HK-2 (cell line): ENCODE results near the gene SSBP1.
"Not testable (repeated sequence)": the region's sequence is repeated elsewhere in the genome, so short reads cannot be mapped to it uniquely, and the experiment has no call there.

Source experiments
- DNase-seq: peaks from one replicate; pipeline ENCODE4 v3.0.0-alpha.2; 2018; ENCODE audit not compliant: unreplicated experiment

SSBP1 gene

GRCh38 chr7:141737836-141738591 is at the start of gene SSBP1:
Gene SSBP1, plus strand, starts transcription at chr7:141738358. Its CDS starts 809 bp downstream, at chr7:141739167.
- peak; percentile 94 for DNase-seq

GRCh38 chr7:141689072-141689825 is 48.9 kb upstream of the SSBP1 start:
- DNase-seq, result not testable (repeated sequence)

GRCh38 chr7:141691540-141691939 is 46.6 kb upstream of the SSBP1 start:
- DNase-seq, result no peak

GRCh38 chr7:141691961-141692360 is 46.2 kb upstream of the SSBP1 start:
- DNase-seq, result no peak

- DNase-seq, result no peak
Measured at GRCh38 chr7:141693082-141693481, 45.1 kb upstream of the SSBP1 start.

GRCh38 chr7:141695803-141696289 is 42.3 kb upstream of the SSBP1 start:
- DNase-seq, result peak; percentile 15

- DNase-seq, result no peak
Measured at GRCh38 chr7:141696348-141696747, 41.8 kb upstream of the SSBP1 start.

GRCh38 chr7:141697211-141697871 is 40.8 kb upstream of the SSBP1 start:
- peak; percentile 45 for DNase-seq

GRCh38 chr7:141698247-141699015 is 39.7 kb upstream of the SSBP1 start:
- no peak for DNase-seq

- DNase-seq, result no peak
Measured at GRCh38 chr7:141699860-141700259, 38.3 kb upstream of the SSBP1 start.

- no peak for DNase-seq
Measured at GRCh38 chr7:141700296-141700847, 37.8 kb upstream of the SSBP1 start.

GRCh38 chr7:141700848-141701371 is 37.2 kb upstream of the SSBP1 start:
- DNase-seq, result no peak

GRCh38 chr7:141701489-141702046 is 36.6 kb upstream of the SSBP1 start:
- DNase-seq, result peak; percentile 42

- DNase-seq, result peak; percentile 41
Measured at GRCh38 chr7:141702047-141702567, 36.1 kb upstream of the SSBP1 start, which contains the start of gene DENND11. Gene DENND11, minus strand, starts transcription at chr7:141702166. Its CDS starts 13 bp downstream, at chr7:141702153.

- DNase-seq, result no peak
Measured at GRCh38 chr7:141702892-141703291, 35.3 kb upstream of the SSBP1 start.

GRCh38 chr7:141704112-141704511 is 34.0 kb upstream of the SSBP1 start:
- DNase-seq, result no peak

- DNase-seq, result no peak
Measured at GRCh38 chr7:141704741-141705140, 33.4 kb upstream of the SSBP1 start.

- DNase-seq, result no peak
Measured at GRCh38 chr7:141706239-141707064, 31.7 kb upstream of the SSBP1 start.

GRCh38 chr7:141708351-141708750 is 29.8 kb upstream of the SSBP1 start, which contains the start of gene WEE2:
Gene WEE2, plus strand, starts transcription at chr7:141708353. Its CDS starts 406 bp downstream, at chr7:141708759.
- DNase-seq, result no peak
